B cell (primary cell): Measurements from ENCODE around the gene GPR160. TPM values are rescaled to one million over a fixed set of nuclear protein-coding genes. Genes with fewer than 3 reads are reported as not detected.
A peak's percentile ranks its signal among the peaks of the same experiment; 100 is the strongest.

Source experiments
- ATAC-seq: fragments of 200-7000 bp; cut with Tn5 transposase; one replicate; pipeline ENCODE4 v1.10.0; 2021; ENCODE audit warnings: low read depth, mild to moderate bottlenecking, moderate number of reproducible peaks, moderate library complexity
- CTCF ChIA-PET: fragments of 350-600 bp; sonication (Branson Sonifier 250); formaldehyde crosslinking; loops from one replicate; lab custom pipeline; 2021; ENCODE audit warnings: antibody characterized with exemption, inconsistent platforms; lab: Charles Lee
- POLR2A ChIA-PET: fragments of 350-600 bp; sonication (Branson Sonifier 250); formaldehyde crosslinking; loops from one replicate; lab custom pipeline; 2021; ENCODE audit warnings: antibody characterized with exemption; lab: Charles Lee
- DNase-seq: peaks from one replicate; pipeline ENCODE4 v3.0.0; 2013
- H2AFZ ChIP-seq: 2 replicates; pipeline ENCODE4 v1.6.1; 2012; ENCODE audit warnings: mild to moderate bottlenecking, low read depth, low read length; ENCODE audit not compliant: insufficient read depth, poor library complexity, severe bottlenecking
- H3K27ac ChIP-seq, 2 donors: 1 replicate in 1 of 2; 2 replicates in 1 of 2; pipeline ENCODE4 v1.5.1; 2012 to 2013; ENCODE audit warnings: low read length in 2 of 2, mild to moderate bottlenecking in 2 of 2, moderate library complexity in 1 of 2
- H3K27me3 ChIP-seq, 4 experiments: fragments of 200-600 bp in 1 of 4; sonication (generic) in 1 of 4; replicated peaks in 1 of 4; 1 replicate in 2 of 4; 2 replicates in 2 of 4; pipeline versions ENCODE4 v1.6.1 to v1.7.0; 2013 to 2016; ENCODE audit warnings: low read length in 3 of 4, mild to moderate bottlenecking in 2 of 4, mixed read lengths in 1 of 4, moderate library complexity in 1 of 4; ENCODE audit not compliant: insufficient read depth in 4 of 4, control insufficient read depth in 3 of 4; ENCODE audit errors: control extremely low read depth in 1 of 4
- H3K36me3 ChIP-seq, 2 experiments: replicated peaks in 1 of 2; 1 replicate in 1 of 2; 2 replicates in 1 of 2; pipeline versions ENCODE4 v1.6.1 to v1.7.1; 2013; ENCODE audit warnings: low read length in 1 of 2; ENCODE audit not compliant: insufficient read depth in 2 of 2, control insufficient read depth in 1 of 2; ENCODE audit errors: control extremely low read depth in 1 of 2, extremely low read depth in 1 of 2
- H3K4me1 ChIP-seq, 2 donors: fragments of 200-600 bp in 1 of 2; sonication (generic) in 1 of 2; 1 replicate in 1 of 2; 2 replicates in 1 of 2; pipeline versions ENCODE4 v1.5.1 to v1.6.1; 2013 to 2017; ENCODE audit warnings: low read length in 2 of 2; ENCODE audit not compliant: control insufficient read depth in 2 of 2, insufficient read depth in 2 of 2
- H3K4me2 ChIP-seq: replicated peaks from 2 replicates; pipeline ENCODE3; 2012; ENCODE audit warnings: mild to moderate bottlenecking, low read depth, low read length; ENCODE audit not compliant: poor library complexity, severe bottlenecking
- H3K4me3 ChIP-seq, 5 experiments: fragments of 200-600 bp in 1 of 5; sonication (generic) in 1 of 5; 1 replicate in 3 of 5; 2 replicates in 2 of 5; pipeline versions ENCODE4 v1.5.1 to v1.7.0; 2011 to 2016; ENCODE audit warnings: low read length in 4 of 5, mild to moderate bottlenecking in 4 of 5, low read depth in 2 of 5, control low read depth in 1 of 5, moderate library complexity in 1 of 5; ENCODE audit not compliant: insufficient read depth in 1 of 5; ENCODE audit errors: control extremely low read depth in 1 of 5, extremely low read depth in 1 of 5
- H3K79me2 ChIP-seq: fragments of 200-600 bp; sonication (generic); one replicate; pipeline ENCODE4 v1.6.0; 2016; ENCODE audit warnings: low read length; ENCODE audit not compliant: control insufficient read depth, insufficient read depth
- H3K9ac ChIP-seq: fragments of 200-600 bp; sonication (generic); 2 replicates; pipeline ENCODE4 v1.6.1; 2017; ENCODE audit warnings: mild to moderate bottlenecking, low read length, moderate library complexity
- H3K9me3 ChIP-seq, 3 donors: one replicate each; pipeline versions ENCODE4 v1.6.1 to v1.7.1; 2013; ENCODE audit warnings: low read length in 2 of 3; ENCODE audit not compliant: control insufficient read depth in 2 of 3, insufficient read depth in 1 of 3; ENCODE audit errors: control extremely low read depth in 1 of 3
- H4K20me1 ChIP-seq: 2 replicates; pipeline ENCODE4 v1.6.0; 2012; ENCODE audit warnings: mild to moderate bottlenecking, low read length; ENCODE audit not compliant: insufficient read depth, control insufficient read depth, poor library complexity, severe bottlenecking
- H3K27ac Mint-ChIP-seq: one replicate; pipeline ENCODE4 v1.8.0; 2021; ENCODE audit warnings: mixed read lengths
- H3K27me3 Mint-ChIP-seq: one replicate; pipeline ENCODE4 v1.8.0; 2021; ENCODE audit warnings: mixed read lengths
- H3K4me1 Mint-ChIP-seq: one replicate; pipeline ENCODE4 v1.8.0; 2021; ENCODE audit warnings: mixed read lengths
- H3K4me3 Mint-ChIP-seq: one replicate; pipeline ENCODE4 v1.8.0; 2021; ENCODE audit warnings: mixed read lengths
- H3K9me3 Mint-ChIP-seq: one replicate; pipeline ENCODE4 v1.8.0; 2022; ENCODE audit warnings: mixed read lengths; ENCODE audit not compliant: insufficient read depth
- EZH2 ChIP-seq: IDR thresholded peaks from 2 replicates; pipeline ENCODE4 v1.6.1; 2012; ENCODE audit warnings: borderline replicate concordance, low read depth, mild to moderate bottlenecking, moderate library complexity, low read length; ENCODE audit not compliant: insufficient read depth, poor library complexity, severe bottlenecking
- WGBS: methylation state at CpG from one replicate; pipeline ENCODE4 v1.1.5; 2013; ENCODE audit warnings: missing lambda C conversion rate; ENCODE audit not compliant: insufficient coverage; 5-methylcytosine and 5-hydroxymethylcytosine counted together
- intact Hi-C: fragments of 100-400 bp; cut with micrococcal nuclease; formaldehyde crosslinking; loops from one replicate; pipeline ENCODE4 v1.10.0; 2022
- polyA plus RNA-seq: library from polyadenylated mRNA; depleted of rRNA; stranded (reverse); fragments of >200 nt; gene quantifications from 2 replicates; pipeline ENCODE4 v1.2.3, GENCODE V29; 2012
- total RNA-seq, 2 donors: library from RNA; stranded (reverse); fragments of 120-200 nt in 1 of 2; gene quantifications; 1 replicate in 1 of 2; 2 replicates in 1 of 2; pipeline versions ENCODE4 v1.2.3 to v1.2.4, GENCODE V29; 2013 to 2022
- TF ChIP-seq, protein P1 (sequence below): fragments of 200-600 bp; IDR thresholded peaks from one replicate; pipeline ENCODE4 v1.8.0; 2022; ENCODE audit warnings: antibody characterized with exemption, mild to moderate bottlenecking

Gene GPR160
- total and polyA plus RNA-seq, 2 donors (not counting 1 experiment from before 2014, with no cell fraction given): 17.4 to 17.5 TPM

DNA sequence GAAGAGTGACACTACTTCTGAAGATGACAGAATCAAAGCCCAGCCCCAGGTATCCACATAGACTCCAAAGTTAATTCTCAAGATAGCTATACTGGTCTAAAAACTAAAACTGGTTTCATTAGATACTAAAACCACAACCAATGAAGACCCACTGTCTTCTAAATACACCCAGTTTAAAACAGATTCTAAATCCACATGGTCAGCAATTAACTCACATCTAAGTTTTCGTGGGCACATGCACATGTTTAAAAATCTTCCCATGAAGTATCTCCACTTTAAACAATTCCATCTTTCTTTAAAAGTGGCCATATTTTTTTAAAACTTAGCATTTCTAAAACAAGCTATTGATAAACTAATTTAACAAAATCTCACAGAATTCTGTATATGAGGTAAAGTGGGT lies 63.1 kb downstream of the GPR160 start:
- H3K9ac ChIP-seq: no peak overlapping the region
- Mint-ChIP-seq H3K4me3 (no peak overlapping the region), H3K9me3 (no peaks in the 10 kb centered on the region), H3K4me1 (no peaks in the 10 kb centered on the region), H3K27me3 (no peaks in the 10 kb centered on the region), H3K27ac (no peak overlapping the region)
- H2AFZ ChIP-seq: no peak overlapping the region
- intact Hi-C loops: no loop called here
- peak overlapping the region in 1 of 2 donors; percentile 9 for H3K27ac ChIP-seq
- no peaks in the 10 kb centered on the region for H3K79me2 ChIP-seq
- WGBS: 100% methylated on average over 1 of the region's 1 CpG
- H3K27me3 ChIP-seq: no peaks in the 10 kb centered on the region
- ATAC-seq (no peak), DNase-seq (no peak)
- no peak overlapping the region for H3K4me2 ChIP-seq
- TF ChIP-seq, protein P1, sequence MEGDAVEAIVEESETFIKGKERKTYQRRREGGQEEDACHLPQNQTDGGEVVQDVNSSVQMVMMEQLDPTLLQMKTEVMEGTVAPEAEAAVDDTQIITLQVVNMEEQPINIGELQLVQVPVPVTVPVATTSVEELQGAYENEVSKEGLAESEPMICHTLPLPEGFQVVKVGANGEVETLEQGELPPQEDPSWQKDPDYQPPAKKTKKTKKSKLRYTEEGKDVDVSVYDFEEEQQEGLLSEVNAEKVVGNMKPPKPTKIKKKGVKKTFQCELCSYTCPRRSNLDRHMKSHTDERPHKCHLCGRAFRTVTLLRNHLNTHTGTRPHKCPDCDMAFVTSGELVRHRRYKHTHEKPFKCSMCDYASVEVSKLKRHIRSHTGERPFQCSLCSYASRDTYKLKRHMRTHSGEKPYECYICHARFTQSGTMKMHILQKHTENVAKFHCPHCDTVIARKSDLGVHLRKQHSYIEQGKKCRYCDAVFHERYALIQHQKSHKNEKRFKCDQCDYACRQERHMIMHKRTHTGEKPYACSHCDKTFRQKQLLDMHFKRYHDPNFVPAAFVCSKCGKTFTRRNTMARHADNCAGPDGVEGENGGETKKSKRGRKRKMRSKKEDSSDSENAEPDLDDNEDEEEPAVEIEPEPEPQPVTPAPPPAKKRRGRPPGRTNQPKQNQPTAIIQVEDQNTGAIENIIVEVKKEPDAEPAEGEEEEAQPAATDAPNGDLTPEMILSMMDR: no peak
- no peak for TF ChIP-seq EZH2
- CTCF ChIA-PET: no interaction called here
- peaks cover 21 to 80% of the 10 kb centered on the region in 2 experiments for H3K36me3 ChIP-seq
- H4K20me1 ChIP-seq: no peaks in the 10 kb centered on the region
- H3K4me1 ChIP-seq: no peaks in the 10 kb centered on the region
- no peak overlapping the region for H3K4me3 ChIP-seq
- POLR2A ChIA-PET: no interaction called here
- peaks cover 0 to 1% (median 0%) of the 10 kb centered on the region in 3 donors for H3K9me3 ChIP-seq

DNA sequence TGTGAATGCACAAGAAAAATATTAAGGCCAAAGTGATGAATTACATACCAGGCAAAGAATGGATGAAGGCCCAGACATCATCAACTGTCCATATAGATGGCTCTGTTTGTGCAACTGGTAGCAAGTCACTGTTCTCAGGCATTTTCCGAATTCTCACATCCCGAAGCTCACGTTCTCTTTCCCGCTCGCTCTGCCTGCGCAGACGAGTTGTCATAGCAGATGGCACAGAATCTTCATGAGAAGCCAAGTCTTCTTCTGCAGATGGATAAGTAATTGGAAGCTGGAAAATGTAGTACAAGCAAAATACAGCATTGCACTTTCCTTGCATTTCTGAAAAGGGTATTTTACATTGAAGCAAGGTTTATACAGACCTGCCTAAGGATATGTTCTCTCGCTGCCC lies 64.6 kb downstream of the GPR160 start:
- Histone ChIP-seq H3K36me3 (peaks cover 13 to 74% of the 10 kb centered on the region in 2 experiments), H3K4me3 (no peak overlapping the region), H2AFZ (no peak overlapping the region), H3K9ac (no peak overlapping the region), H3K79me2 (no peaks in the 10 kb centered on the region), H3K27me3 (no peaks in the 10 kb centered on the region), H3K9me3 (peaks cover 0 to 1% (median 0%) of the 10 kb centered on the region in 3 donors), H3K4me2 (no peak overlapping the region), H4K20me1 (no peaks in the 10 kb centered on the region), H3K4me1 (no peaks in the 10 kb centered on the region), H3K27ac (no peak overlapping the region)
- TF ChIP-seq, protein P1: no peak
- TF ChIP-seq EZH2: no peak
- CTCF ChIA-PET: no interaction called here
- ATAC-seq (no peak), DNase-seq (no peak)
- POLR2A ChIA-PET: no interaction called here
- 100% methylated on average over 4 of the region's 8 CpGs for WGBS
- H3K27ac Mint-ChIP-seq: no peak overlapping the region
- H3K27me3 Mint-ChIP-seq: no peaks in the 10 kb centered on the region
- no peak overlapping the region for H3K4me3 Mint-ChIP-seq
- intact Hi-C loops: no loop called here
- no peaks in the 10 kb centered on the region for H3K9me3 Mint-ChIP-seq
- no peaks in the 10 kb centered on the region for H3K4me1 Mint-ChIP-seq
